ENCODE data around the gene PTTG1IP.

DNA sequence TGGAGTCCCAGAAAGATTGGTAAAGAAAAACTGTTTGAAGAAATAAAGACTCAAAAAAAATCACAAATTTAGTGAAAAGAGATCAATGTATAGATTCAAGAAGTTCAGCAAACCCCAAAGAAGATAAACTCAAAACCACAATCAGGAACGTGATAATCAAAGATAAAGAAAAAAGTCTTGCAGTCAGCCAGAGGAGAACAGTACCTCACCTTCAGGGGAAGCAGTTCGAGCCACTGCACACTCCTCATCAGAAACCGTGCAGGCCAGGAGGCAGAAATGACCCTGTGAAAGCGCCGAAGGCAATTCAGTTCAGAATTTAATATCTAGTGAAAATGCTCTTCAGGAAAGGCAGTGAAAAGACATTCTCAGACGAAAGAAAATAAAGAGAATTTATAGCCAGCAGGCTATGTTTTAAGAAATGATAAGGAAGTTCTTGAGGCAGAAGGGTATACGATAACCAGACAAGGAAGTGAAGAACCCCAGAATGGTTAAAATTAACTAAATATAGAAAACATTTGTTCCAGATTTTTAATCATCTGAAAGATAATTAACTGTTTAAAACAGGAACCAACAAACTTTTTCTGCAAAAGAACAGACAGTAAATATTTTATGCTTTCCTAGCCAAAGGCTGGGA is 42.1 kb downstream of the PTTG1IP start:
- no peak for TF ChIP-seq EZH2phosphoT487 (IDR thresholded peaks at IDR 0.05; ENCODE audit: borderline replicate concordance, low read length)
- TF ChIP-seq, protein P1, sequence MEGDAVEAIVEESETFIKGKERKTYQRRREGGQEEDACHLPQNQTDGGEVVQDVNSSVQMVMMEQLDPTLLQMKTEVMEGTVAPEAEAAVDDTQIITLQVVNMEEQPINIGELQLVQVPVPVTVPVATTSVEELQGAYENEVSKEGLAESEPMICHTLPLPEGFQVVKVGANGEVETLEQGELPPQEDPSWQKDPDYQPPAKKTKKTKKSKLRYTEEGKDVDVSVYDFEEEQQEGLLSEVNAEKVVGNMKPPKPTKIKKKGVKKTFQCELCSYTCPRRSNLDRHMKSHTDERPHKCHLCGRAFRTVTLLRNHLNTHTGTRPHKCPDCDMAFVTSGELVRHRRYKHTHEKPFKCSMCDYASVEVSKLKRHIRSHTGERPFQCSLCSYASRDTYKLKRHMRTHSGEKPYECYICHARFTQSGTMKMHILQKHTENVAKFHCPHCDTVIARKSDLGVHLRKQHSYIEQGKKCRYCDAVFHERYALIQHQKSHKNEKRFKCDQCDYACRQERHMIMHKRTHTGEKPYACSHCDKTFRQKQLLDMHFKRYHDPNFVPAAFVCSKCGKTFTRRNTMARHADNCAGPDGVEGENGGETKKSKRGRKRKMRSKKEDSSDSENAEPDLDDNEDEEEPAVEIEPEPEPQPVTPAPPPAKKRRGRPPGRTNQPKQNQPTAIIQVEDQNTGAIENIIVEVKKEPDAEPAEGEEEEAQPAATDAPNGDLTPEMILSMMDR (IDR thresholded peaks at IDR 0.05; ENCODE audit: low read depth, low read length, poor library complexity, severe bottlenecking), result no peak
